BJ (cell line): ENCODE measurements around the gene OSBPL1A. TPM values are rescaled to one million over a fixed set of nuclear protein-coding genes. Genes with fewer than 3 reads are reported as not detected.

Source experiments
- CTCF ChIA-PET: fragments of 350-600 bp; formaldehyde crosslinking; extraction: SDS; loops from one replicate; lab custom pipeline; 2021; ENCODE audit warnings: antibody characterized with exemption, inconsistent platforms; lab: Yijun Ruan, JAX
- POLR2A ChIA-PET: fragments of 300-600 bp; sonication (Branson Sonifier 250); formaldehyde crosslinking; extraction: SDS; loops from one replicate; lab custom pipeline; 2021; ENCODE audit warnings: antibody characterized with exemption; lab: Charles Lee
- DNase-seq: peaks from one replicate; pipeline ENCODE4 v3.0.0-alpha.2; 2011; ENCODE audit warnings: low read depth
- H3K27me3 ChIP-seq: 2 replicates; pipeline ENCODE4 v1.6.0; 2011; ENCODE audit warnings: low read length; ENCODE audit not compliant: control insufficient read depth, insufficient read depth
- H3K36me3 ChIP-seq: 2 replicates; pipeline ENCODE4 v1.5.1; 2011; ENCODE audit warnings: low read length; ENCODE audit not compliant: control insufficient read depth, insufficient read depth
- H3K4me3 ChIP-seq: 2 replicates; pipeline ENCODE4 v1.5.1; 2011; ENCODE audit warnings: low read depth, mild to moderate bottlenecking, control low read depth, low read length
- polyA plus RNA-seq: library from polyadenylated mRNA; depleted of rRNA; stranded (reverse); fragments of >200 nt; gene quantifications from 2 replicates; pipeline ENCODE4 v1.2.3, GENCODE V29; 2011
- TF ChIP-seq, protein P1 (sequence below): IDR thresholded peaks from 2 replicates; pipeline ENCODE4 v1.5.1; 2011; ENCODE audit warnings: low read depth, mild to moderate bottlenecking, control low read depth, inconsistent platforms, low read length, moderate library complexity; ENCODE audit not compliant: insufficient read depth

Gene OSBPL1A
- polyA plus RNA-seq, 1 experiment: 20.1 TPM

DNA sequence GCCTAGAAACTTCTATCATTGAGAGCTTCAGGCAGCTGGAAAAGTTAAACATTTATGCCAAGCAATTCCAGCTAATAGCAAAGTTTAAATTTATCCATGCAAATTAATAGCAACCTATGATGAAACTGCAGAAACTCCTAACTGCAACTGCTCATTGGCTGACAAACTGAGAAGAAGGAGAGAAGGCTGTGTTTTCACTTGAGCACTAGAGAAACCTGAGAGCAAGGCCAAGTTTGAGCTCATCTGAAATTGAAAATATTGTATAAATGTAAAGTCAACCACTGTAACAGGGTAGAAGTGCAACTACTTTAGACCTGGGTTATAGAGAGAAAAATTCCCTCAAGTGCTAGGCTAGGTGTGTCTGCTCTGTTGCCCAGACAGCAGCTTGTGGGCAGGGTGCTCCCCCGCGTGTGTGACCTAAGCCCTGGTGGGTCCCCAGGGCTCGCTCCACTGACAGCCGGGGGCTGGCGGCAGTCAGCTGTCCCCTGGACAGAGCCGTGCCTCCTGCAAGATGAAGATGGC lies 208.6 kb downstream of the OSBPL1A start:
- TF ChIP-seq, protein P1, sequence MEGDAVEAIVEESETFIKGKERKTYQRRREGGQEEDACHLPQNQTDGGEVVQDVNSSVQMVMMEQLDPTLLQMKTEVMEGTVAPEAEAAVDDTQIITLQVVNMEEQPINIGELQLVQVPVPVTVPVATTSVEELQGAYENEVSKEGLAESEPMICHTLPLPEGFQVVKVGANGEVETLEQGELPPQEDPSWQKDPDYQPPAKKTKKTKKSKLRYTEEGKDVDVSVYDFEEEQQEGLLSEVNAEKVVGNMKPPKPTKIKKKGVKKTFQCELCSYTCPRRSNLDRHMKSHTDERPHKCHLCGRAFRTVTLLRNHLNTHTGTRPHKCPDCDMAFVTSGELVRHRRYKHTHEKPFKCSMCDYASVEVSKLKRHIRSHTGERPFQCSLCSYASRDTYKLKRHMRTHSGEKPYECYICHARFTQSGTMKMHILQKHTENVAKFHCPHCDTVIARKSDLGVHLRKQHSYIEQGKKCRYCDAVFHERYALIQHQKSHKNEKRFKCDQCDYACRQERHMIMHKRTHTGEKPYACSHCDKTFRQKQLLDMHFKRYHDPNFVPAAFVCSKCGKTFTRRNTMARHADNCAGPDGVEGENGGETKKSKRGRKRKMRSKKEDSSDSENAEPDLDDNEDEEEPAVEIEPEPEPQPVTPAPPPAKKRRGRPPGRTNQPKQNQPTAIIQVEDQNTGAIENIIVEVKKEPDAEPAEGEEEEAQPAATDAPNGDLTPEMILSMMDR: no peak
- Histone ChIP-seq H3K27me3 (no peaks in the 10 kb centered on the region), H3K4me3 (no peak overlapping the region), H3K36me3 (no peaks in the 10 kb centered on the region)
- CTCF ChIA-PET: interaction anchor here (0.8 to 2.0 kb wide), 3 partner anchors 11 to 14 kb away, joined by 3 to 14 read pairs (median 4); no protein-coding TSS in a partner anchor
- POLR2A ChIA-PET: no interaction called here
- no peak for DNase-seq

DNA sequence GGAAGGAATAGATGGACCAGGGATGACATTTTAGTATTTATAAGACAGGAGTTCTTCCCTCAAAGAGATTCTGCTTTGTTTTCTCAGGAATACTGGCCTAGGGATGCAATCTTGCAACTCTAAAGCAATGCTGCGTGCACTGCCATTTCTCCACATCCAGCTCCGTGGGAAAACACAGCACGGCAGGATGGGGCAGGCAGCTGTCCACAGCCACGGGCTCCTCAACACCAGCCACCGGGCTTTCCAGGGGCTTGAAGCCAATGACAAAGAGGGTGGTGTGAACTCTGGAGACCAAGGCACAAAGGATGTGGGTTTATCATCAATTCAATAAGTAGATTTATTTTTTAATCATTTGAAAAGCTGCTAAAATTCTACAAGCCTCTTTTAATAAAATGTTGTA lies 209.5 kb downstream of the OSBPL1A start:
- CTCF ChIA-PET: interaction anchor here (2.0 kb wide), 1 partner anchor 11 kb away, joined by 14 read pairs; no protein-coding TSS in a partner anchor
- POLR2A ChIA-PET: interaction anchor here (0.6 kb wide), 1 partner anchor 326 kb away, joined by 4 read pairs; no protein-coding TSS in a partner anchor
- TF ChIP-seq, protein P1: no peak

DNA sequence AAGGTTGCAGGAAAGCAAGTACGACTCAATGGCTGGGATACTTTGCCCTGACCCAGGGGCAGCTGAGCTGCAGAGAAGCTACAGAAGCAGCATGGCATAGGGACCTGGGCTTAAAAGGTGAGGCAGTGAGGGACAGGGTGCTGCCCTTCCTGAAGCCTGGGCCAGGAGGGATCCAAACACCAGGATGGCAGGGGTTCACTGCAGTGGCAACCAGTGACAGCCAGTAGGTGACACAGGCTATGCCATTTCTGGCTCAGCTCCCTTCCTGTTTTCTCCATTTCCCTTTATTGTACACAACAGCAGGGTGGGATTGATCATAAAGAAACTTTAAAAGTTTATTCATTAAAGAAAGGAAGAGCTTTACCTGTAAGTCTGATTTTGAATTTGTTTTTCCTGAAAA lies 209.9 kb downstream of the OSBPL1A start:
- CTCF ChIA-PET: interaction anchor here (1.0 kb wide), 1 partner anchor 11 kb away, joined by 7 read pairs; no protein-coding TSS in a partner anchor
- no peaks in the 10 kb centered on the region for H3K27me3 ChIP-seq
- no peak for DNase-seq
- TF ChIP-seq, protein P1: no peak
- H3K36me3 ChIP-seq: no peaks in the 10 kb centered on the region
- POLR2A ChIA-PET: no interaction called here
- H3K4me3 ChIP-seq: no peak overlapping the region

More for the DNA sequence above, 209.5 kb downstream of the OSBPL1A start:
- no peaks in the 10 kb centered on the region for H3K27me3 ChIP-seq
- DNase-seq: no peak
- H3K36me3 ChIP-seq: no peaks in the 10 kb centered on the region
- H3K4me3 ChIP-seq: no peak overlapping the region

DNA sequence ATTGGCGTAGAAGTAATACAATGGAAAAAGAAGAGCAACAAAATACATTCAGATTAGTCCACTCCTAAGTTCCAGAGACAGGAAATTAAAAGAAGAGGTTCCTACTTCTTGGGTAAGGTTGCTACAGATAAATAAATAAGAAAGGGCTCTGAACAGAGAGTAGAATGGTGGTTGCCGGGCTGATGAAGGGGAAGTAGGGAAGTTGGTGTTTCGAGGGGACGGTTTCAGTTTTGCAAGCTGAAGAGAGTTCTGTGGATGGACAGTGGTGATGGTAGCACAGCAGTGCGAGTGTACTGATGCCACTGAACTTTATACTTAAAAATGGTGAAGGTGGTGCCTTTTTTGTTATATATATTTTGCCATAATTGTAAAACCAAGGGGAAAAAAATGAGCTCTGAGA lies 210.6 kb downstream of the OSBPL1A start:
- no peaks in the 10 kb centered on the region for H3K36me3 ChIP-seq
- no peaks in the 10 kb centered on the region for H3K27me3 ChIP-seq
- ChIA-PET CTCF (interaction anchor here (1.0 kb wide), 1 partner anchor 10 kb away, joined by 7 read pairs; no protein-coding TSS in a partner anchor), POLR2A (no interaction called here)
- TF ChIP-seq, protein P1: no peak
- no peak for DNase-seq
- no peak overlapping the region for H3K4me3 ChIP-seq

DNA sequence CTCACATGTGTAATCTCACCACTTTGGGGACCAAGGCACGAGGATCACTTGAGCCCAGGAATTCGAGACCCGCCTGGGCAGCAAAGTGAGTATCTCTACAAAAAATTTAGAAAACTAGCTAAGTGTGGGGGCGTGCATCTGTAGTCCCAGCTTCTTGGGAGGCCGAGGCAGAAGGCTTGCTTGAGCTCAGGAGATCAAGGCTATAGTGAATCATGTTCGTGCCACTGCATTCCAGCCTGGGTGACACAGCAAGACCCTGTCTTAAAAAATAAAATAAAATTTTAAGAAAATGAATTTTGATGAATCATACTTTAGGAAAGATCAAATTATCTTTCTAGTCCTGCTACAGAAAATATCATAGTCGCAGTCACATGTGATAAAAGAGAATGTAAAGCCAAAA lies 211.8 kb downstream of the OSBPL1A start:
- Histone ChIP-seq H3K36me3 (no peaks in the 10 kb centered on the region), H3K4me3 (no peak overlapping the region), H3K27me3 (no peaks in the 10 kb centered on the region)
- DNase-seq: no peak
- TF ChIP-seq, protein P1: no peak
- ChIA-PET CTCF (no interaction called here), POLR2A (no interaction called here)
